ENCODE measurements around the gene WFIKKN1.

Gene WFIKKN1

DNA sequence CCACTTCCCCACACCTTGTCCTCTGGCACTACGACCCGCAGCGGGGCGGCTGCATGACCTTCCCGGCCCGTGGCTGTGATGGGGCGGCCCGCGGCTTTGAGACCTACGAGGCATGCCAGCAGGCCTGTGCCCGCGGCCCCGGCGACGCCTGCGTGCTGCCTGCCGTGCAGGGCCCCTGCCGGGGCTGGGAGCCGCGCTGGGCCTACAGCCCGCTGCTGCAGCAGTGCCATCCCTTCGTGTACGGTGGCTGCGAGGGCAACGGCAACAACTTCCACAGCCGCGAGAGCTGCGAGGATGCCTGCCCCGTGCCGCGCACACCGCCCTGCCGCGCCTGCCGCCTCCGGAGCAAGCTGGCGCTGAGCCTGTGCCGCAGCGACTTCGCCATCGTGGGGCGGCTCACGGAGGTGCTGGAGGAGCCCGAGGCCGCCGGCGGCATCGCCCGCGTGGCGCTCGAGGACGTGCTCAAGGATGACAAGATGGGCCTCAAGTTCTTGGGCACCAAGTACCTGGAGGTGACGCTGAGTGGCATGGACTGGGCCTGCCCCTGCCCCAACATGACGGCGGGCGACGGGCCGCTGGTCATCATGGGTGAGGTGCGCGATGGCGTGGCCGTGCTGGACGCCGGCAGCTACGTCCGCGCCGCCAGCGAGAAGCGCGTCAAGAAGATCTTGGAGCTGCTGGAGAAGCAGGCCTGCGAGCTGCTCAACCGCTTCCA is 2.7 kb downstream of the WFIKKN1 start:
- no peak overlapping the region for H2AFZ ChIP-seq (ENCODE audit: low read depth, low read length)
- H3K4me2 ChIP-seq (ENCODE audit: low read length), result no peak overlapping the region
- no peak overlapping the region for H3K27ac ChIP-seq (ENCODE audit: low read length)
- H3K4me1 ChIP-seq (ENCODE audit: low read length), result peaks cover 10% of the 10 kb centered on the region
- H4K20me1 ChIP-seq (ENCODE audit: insufficient read depth, low read length), result peaks cover 10% of the 10 kb centered on the region; the same call in 1 of the 2 replicates
- peaks cover 12% of the 10 kb centered on the region for H3K36me3 ChIP-seq (replicated peaks; ENCODE audit: low read depth, low read length)
- no peak for TF ChIP-seq EZH2phosphoT487 (IDR thresholded peaks at IDR 0.05; ENCODE audit: low read depth)
- TF ChIP-seq, protein P1, sequence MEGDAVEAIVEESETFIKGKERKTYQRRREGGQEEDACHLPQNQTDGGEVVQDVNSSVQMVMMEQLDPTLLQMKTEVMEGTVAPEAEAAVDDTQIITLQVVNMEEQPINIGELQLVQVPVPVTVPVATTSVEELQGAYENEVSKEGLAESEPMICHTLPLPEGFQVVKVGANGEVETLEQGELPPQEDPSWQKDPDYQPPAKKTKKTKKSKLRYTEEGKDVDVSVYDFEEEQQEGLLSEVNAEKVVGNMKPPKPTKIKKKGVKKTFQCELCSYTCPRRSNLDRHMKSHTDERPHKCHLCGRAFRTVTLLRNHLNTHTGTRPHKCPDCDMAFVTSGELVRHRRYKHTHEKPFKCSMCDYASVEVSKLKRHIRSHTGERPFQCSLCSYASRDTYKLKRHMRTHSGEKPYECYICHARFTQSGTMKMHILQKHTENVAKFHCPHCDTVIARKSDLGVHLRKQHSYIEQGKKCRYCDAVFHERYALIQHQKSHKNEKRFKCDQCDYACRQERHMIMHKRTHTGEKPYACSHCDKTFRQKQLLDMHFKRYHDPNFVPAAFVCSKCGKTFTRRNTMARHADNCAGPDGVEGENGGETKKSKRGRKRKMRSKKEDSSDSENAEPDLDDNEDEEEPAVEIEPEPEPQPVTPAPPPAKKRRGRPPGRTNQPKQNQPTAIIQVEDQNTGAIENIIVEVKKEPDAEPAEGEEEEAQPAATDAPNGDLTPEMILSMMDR (IDR thresholded peaks at IDR 0.05; ENCODE audit: low read depth, low read length), result no peak
- no peak overlapping the region for H3K9ac ChIP-seq (ENCODE audit: low read length)
- peaks cover 16% of the 10 kb centered on the region for H3K79me2 ChIP-seq (ENCODE audit: low read length)
- H3K9me3 ChIP-seq (ENCODE audit: insufficient read depth, low read length), result no peaks in the 10 kb centered on the region
- no peaks in the 10 kb centered on the region for H3K27me3 ChIP-seq (ENCODE audit: low read depth, low read length)
- no peak overlapping the region for H3K4me3 ChIP-seq (ENCODE audit: low read length)

DNA sequence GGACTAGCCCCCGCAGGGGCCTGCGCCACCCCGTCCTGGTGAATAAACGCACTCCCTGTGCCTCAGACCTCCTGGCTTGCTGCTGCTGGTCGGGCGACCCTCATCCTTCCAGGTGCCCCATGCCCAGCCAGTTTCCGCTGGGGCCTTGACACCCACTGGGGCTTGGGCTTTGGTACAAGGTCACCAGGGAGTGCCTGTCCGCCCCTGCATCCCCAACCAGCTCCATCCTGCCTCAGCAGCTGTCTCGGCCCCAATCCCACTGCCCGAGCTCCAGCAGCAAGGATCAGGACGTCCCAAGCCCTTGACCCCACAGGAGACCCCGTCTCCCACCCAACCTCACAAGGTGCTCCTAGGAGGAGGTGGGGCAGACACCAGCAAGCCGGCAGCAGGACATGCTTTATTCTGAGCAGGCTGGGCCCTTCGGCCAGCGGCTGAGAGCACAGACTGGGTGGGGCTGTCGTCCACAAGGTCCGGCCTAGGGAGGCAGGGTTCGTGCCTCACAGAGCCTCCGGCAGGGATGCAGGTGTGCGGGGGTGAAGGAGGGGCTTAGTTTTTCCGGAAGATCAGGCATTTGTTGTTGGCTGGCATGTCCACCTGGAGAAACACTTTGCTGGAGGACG is 3.4 kb downstream of the WFIKKN1 start:
- no peaks in the 10 kb centered on the region for H3K9me3 ChIP-seq (ENCODE audit: insufficient read depth, low read length)
- H3K79me2 ChIP-seq (ENCODE audit: low read length), result peaks cover 16% of the 10 kb centered on the region
- peaks cover 12% of the 10 kb centered on the region for H3K36me3 ChIP-seq (replicated peaks; ENCODE audit: low read depth, low read length)
- no peak overlapping the region for H3K9ac ChIP-seq (ENCODE audit: low read length)
- no peak overlapping the region for H3K4me2 ChIP-seq (ENCODE audit: low read length)
- no peaks in the 10 kb centered on the region for H3K27me3 ChIP-seq (ENCODE audit: low read depth, low read length)
- H3K27ac ChIP-seq (ENCODE audit: low read length), result no peak overlapping the region
- H3K4me3 ChIP-seq (ENCODE audit: low read length), result no peak overlapping the region
- H3K4me1 ChIP-seq (ENCODE audit: low read length), result peaks cover 16% of the 10 kb centered on the region
- TF ChIP-seq EZH2phosphoT487 (IDR thresholded peaks at IDR 0.05; ENCODE audit: low read depth), result no peak
- TF ChIP-seq, protein P1 (IDR thresholded peaks at IDR 0.05; ENCODE audit: low read depth, low read length), result no peak
- H2AFZ ChIP-seq (ENCODE audit: low read depth, low read length), result no peak overlapping the region
- H4K20me1 ChIP-seq (ENCODE audit: insufficient read depth, low read length), result peaks cover 10% of the 10 kb centered on the region; the same call in 1 of the 2 replicates

GRCh38 chr16:634996-635395 is 4.2 kb downstream of the WFIKKN1 start:
- peaks cover 16% of the 10 kb centered on the region for H3K79me2 ChIP-seq (ENCODE audit: low read length)
- peak overlapping the region; percentile 91 for H3K4me2 ChIP-seq (ENCODE audit: low read length)
- peak overlapping the region; percentile 92 for H3K9ac ChIP-seq (ENCODE audit: low read length)
- H3K4me3 ChIP-seq (ENCODE audit: low read length), result peak overlapping the region; percentile 92
- H3K4me1 ChIP-seq (ENCODE audit: low read length), result peaks cover 20% of the 10 kb centered on the region
- H3K27ac ChIP-seq (ENCODE audit: low read length), result no peak overlapping the region
- H4K20me1 ChIP-seq (ENCODE audit: insufficient read depth, low read length), result peaks cover 10% of the 10 kb centered on the region; the same call in 1 of the 2 replicates
- no peaks in the 10 kb centered on the region for H3K27me3 ChIP-seq (ENCODE audit: low read depth, low read length)
- no peaks in the 10 kb centered on the region for H3K9me3 ChIP-seq (ENCODE audit: insufficient read depth, low read length)
- no peak overlapping the region for H2AFZ ChIP-seq (ENCODE audit: low read depth, low read length)
- H3K36me3 ChIP-seq (replicated peaks; ENCODE audit: low read depth, low read length), result peaks cover 12% of the 10 kb centered on the region
- TF ChIP-seq, protein P1 (IDR thresholded peaks at IDR 0.05; ENCODE audit: low read depth, low read length), result no peak
- TF ChIP-seq EZH2phosphoT487 (IDR thresholded peaks at IDR 0.05; ENCODE audit: low read depth), result no peak

GRCh38 chr16:635573-636205 is 4.9 kb downstream of the WFIKKN1 start:
- Histone ChIP-seq H3K4me3 (ENCODE audit: low read length) (peak overlapping the region; percentile 92), H3K79me2 (ENCODE audit: low read length) (peaks cover 16% of the 10 kb centered on the region), H3K27ac (ENCODE audit: low read length) (peak overlapping the region; percentile 89), H4K20me1 (ENCODE audit: insufficient read depth, low read length) (peaks cover 10% of the 10 kb centered on the region; the same call in 1 of the 2 replicates), H3K27me3 (ENCODE audit: low read depth, low read length) (no peaks in the 10 kb centered on the region), H2AFZ (ENCODE audit: low read depth, low read length) (0 out of 2 replicates have a peak overlapping the region, but pooled peaks have one; percentile 42), H3K36me3 (replicated peaks; ENCODE audit: low read depth, low read length) (peaks cover 12% of the 10 kb centered on the region), H3K9me3 (ENCODE audit: insufficient read depth, low read length) (no peaks in the 10 kb centered on the region), H3K4me1 (ENCODE audit: low read length) (peaks cover 20% of the 10 kb centered on the region), H3K4me2 (ENCODE audit: low read length) (peak overlapping the region; percentile 91), H3K9ac (ENCODE audit: low read length) (peak overlapping the region; percentile 92)
- TF ChIP-seq EZH2phosphoT487 (IDR thresholded peaks at IDR 0.05; ENCODE audit: low read depth), result no peak
- TF ChIP-seq, protein P1 (IDR thresholded peaks at IDR 0.05; ENCODE audit: low read depth, low read length), result no peak
